Mammary epithelial cell (primary cell): ENCODE data around the gene MBNL2.

Source experiments
- EZH2 ChIP-seq: IDR thresholded peaks from 2 replicates; pipeline ENCODE4 v1.6.1; 2012; ENCODE audit warnings: low read length, inconsistent platforms, borderline replicate concordance
- TF ChIP-seq, protein P1 (sequence below), 2 donors: IDR thresholded peaks in 1 of 2; conservative IDR thresholded peaks in 1 of 2; 2 replicates each; pipeline ENCODE4 v1.5.1; 2011 to 2012; ENCODE audit warnings: inconsistent platforms in 2 of 2, low read length in 2 of 2, mild to moderate bottlenecking in 2 of 2, control low read depth in 1 of 2, low read depth in 1 of 2; ENCODE audit not compliant: insufficient read depth in 1 of 2; ENCODE audit errors: extremely low read depth in 1 of 2

- TF ChIP-seq, protein P1, sequence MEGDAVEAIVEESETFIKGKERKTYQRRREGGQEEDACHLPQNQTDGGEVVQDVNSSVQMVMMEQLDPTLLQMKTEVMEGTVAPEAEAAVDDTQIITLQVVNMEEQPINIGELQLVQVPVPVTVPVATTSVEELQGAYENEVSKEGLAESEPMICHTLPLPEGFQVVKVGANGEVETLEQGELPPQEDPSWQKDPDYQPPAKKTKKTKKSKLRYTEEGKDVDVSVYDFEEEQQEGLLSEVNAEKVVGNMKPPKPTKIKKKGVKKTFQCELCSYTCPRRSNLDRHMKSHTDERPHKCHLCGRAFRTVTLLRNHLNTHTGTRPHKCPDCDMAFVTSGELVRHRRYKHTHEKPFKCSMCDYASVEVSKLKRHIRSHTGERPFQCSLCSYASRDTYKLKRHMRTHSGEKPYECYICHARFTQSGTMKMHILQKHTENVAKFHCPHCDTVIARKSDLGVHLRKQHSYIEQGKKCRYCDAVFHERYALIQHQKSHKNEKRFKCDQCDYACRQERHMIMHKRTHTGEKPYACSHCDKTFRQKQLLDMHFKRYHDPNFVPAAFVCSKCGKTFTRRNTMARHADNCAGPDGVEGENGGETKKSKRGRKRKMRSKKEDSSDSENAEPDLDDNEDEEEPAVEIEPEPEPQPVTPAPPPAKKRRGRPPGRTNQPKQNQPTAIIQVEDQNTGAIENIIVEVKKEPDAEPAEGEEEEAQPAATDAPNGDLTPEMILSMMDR (conservative IDR thresholded peaks at IDR 0.05 in 1 of 2, IDR thresholded peaks at IDR 0.05 in 1 of 2; ENCODE audit: extremely low read depth in 1 of 2, insufficient read depth in 1 of 2, low read depth in 1 of 2, low read length in 2 of 2), result no peak
- no peak for TF ChIP-seq EZH2
Measured at GRCh38 chr13:97334690-97335089, 112.6 kb downstream of the MBNL2 start.
